HFF-Myc (cell line): ENCODE data around the gene FLOT1.

Source experiments
- DNase-seq: peaks from one replicate; pipeline ENCODE4 v3.0.0-alpha.2; 2011; ENCODE audit warnings: low read depth; ENCODE audit errors: extremely low read depth
- H3K4me3 ChIP-seq: replicated peaks from 2 replicates; pipeline ENCODE4 v1.5.1; 2011; ENCODE audit warnings: low read depth, mild to moderate bottlenecking, control low read depth, low read length
- TF ChIP-seq, protein P1 (sequence below): IDR thresholded peaks from 2 replicates; pipeline ENCODE4 v1.5.1; 2012; ENCODE audit warnings: mild to moderate bottlenecking, low read depth, low read length, control low read depth; ENCODE audit errors: missing control alignments

FLOT1 gene

DNA sequence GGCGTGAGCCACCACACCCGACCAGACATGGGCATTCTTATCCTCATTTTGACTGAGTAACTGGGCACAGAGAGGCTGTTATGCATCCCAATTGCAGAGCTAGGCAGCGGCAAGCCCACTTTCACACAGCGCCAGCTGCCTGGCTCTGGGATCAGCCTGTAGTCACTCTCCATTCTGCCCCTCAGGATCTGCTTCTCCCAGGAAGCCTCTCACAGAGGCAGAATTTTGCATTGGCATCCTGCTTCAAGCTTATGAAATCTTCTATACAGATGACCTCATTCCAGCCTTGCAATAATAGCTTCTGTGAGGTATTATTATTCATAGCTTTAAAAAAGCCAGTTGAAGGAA is 38.9 kb upstream of the FLOT1 start:
- TF ChIP-seq, protein P1, sequence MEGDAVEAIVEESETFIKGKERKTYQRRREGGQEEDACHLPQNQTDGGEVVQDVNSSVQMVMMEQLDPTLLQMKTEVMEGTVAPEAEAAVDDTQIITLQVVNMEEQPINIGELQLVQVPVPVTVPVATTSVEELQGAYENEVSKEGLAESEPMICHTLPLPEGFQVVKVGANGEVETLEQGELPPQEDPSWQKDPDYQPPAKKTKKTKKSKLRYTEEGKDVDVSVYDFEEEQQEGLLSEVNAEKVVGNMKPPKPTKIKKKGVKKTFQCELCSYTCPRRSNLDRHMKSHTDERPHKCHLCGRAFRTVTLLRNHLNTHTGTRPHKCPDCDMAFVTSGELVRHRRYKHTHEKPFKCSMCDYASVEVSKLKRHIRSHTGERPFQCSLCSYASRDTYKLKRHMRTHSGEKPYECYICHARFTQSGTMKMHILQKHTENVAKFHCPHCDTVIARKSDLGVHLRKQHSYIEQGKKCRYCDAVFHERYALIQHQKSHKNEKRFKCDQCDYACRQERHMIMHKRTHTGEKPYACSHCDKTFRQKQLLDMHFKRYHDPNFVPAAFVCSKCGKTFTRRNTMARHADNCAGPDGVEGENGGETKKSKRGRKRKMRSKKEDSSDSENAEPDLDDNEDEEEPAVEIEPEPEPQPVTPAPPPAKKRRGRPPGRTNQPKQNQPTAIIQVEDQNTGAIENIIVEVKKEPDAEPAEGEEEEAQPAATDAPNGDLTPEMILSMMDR = no peak
- DNase-seq = no peak
- 0 out of 2 replicates have a peak overlapping the region, but pooled peaks have one; percentile 2 for H3K4me3 ChIP-seq

DNA sequence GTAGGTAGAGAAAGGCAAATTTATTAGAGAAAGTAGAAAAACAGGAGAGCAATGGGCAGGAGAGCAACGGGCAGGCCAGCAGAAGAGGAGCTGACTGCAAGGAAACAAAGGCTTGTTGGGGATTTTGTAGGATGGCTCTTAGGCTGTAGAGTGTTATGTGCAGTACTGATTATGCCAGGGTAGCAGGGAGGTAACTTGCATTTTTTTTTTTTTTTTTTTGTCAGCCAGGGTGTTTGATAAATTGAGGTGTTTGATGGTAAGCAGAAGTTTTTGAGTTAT is 38.1 kb upstream of the FLOT1 start:
- no peak overlapping the region for H3K4me3 ChIP-seq
- TF ChIP-seq, protein P1 = no peak
- DNase-seq = no peak

DNA sequence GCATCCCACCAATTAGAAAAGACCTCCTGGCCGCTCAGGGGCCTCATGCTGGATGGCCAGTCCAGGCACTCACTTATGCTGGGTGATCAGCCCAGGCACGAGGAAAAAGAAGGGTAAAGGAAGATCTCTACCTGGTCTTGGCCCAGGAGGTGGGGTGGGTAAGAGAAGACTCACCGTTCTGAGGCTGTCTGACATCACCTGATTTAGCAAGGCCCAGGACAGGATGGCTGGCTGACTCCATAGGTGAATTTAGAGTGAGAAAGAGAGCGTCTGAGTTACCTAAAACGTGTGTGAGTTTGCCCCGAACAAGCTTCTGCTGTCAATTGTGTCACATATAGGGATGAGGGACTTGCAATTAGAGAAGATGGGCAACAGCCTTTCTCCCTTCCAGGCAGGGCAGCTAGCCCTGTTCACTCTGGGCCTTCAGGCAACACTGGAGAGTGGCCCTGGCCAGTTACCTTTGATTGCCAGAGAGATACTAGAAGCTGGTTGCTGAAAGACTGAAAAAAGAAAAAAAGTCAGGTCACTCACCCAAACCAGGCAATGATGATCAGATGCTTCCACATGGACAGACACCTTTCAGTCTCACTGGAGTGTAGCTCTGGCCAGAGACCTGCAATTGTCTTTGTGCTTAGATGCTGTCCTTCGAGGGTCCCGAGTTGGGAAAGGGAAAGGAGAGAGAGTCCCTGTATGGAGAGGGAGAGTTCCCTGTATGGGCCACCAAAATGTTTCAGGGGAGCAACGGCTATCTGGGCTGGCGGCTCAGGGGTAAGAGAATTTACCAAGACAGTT is 37.6 kb upstream of the FLOT1 start:
- TF ChIP-seq, protein P1 = no peak
- DNase-seq = no peak
- H3K4me3 ChIP-seq = no peak overlapping the region

DNA sequence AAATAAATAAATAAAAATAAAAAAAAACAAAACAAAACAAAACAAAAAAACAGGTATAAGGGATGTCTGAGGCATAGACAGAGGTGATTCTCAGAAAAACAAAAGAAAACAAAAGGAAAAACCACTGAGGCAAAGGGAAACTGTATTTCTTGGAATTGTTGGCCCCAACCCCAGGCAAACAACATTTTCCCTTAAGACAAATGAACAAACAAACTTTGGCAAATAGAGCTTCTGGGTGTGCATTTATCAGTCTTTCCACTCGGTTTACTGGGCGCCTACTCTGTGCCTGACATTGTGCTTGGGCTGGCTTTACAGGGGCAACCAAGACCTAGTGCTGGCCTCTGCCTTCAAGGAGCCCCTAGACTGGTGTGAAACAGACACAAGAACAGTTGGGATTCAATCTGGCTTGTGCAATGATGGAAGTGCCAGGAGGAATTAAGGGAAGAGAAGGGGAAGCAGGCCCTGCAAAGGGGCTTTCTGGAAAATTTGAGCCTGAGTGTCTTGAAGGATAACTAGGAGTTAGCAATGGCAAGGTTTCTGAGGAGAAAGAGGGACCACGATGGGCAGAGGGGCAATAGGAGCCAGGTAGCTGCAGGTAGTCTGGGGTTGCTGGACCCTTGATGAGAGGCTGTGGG is 35.6 kb upstream of the FLOT1 start:
- TF ChIP-seq, protein P1 = no peak
- no peak for DNase-seq
- H3K4me3 ChIP-seq = no peak overlapping the region

DNA sequence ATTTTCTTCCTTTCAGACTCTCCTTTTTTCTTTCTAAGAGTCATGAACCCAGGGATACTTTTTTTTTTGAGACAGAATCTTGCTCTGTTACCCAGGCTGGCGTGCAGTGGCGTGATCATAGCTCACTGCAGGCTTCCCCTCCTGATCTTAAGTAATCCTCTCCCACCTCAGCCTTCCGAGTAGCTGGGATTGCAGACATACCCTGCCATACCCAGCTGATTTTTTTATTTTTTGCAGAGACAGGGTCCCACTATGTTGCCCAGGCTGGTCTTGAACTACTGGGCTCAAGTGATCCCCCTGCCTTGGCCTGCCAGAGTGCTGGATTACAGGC is 34.6 kb upstream of the FLOT1 start:
- no peak overlapping the region for H3K4me3 ChIP-seq
- no peak for DNase-seq
- TF ChIP-seq, protein P1 = no peak

DNA sequence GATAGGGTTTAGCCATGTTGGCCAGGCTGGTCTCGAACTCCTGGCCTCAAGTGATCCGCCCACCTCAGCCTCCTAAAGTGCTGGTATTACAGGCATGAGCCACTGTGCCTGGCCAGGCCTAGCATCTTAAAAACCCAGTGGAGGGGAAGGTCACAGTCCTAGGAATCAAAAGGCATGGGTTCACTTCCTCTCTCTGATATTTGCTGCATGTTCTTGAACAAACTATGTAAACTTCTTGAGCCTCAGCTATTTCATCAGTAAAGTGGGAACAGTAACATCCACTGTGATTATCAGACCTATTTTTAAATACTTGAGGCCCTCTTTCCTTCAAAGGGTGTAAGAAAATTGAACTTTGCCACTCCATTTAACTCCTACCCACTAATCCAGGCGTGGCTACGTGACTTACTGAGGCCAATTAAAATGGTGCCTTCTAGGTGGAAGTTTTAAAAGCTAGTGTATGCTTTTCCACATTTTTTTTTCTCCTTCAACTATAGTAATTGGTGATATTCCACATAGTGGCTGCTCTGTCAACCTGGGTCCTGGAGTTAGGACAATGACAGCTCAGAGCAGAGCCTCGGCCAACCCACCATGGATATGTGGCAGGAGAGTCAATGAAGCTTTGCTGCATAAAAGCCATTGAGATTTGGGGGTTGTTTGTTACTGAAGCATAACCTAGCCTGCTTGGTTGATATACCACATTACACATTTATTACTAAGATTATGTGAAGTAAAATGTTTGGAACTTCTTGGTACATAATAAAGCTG is 34.1 kb upstream of the FLOT1 start:
- DNase-seq = no peak

More for the DNA sequence above, 34.1 kb upstream of the FLOT1 start:
- no peak overlapping the region for H3K4me3 ChIP-seq
- TF ChIP-seq, protein P1 = no peak
